IPS DF 4.7 (cell line): Measurements from ENCODE around the gene MPP2.
"Not testable (repeated sequence)": the region's sequence is repeated elsewhere in the genome, so short reads cannot be mapped to it uniquely, and the experiment has no call there.

ENCODE experiments used
- DNase-seq: peaks from one replicate; pipeline ENCODE4 v3.0.0-alpha.2; 2013; ENCODE audit warnings: low spot score; ENCODE audit errors: extremely low read depth

Gene MPP2

GRCh38 chr17:43877451-43878155 is 29.7 kb downstream of the MPP2 start:
- DNase-seq, result no peak

- no peak for DNase-seq
Observed at GRCh38 chr17:43877031-43877430, 30.3 kb downstream of the MPP2 start.

- no peak for DNase-seq
Observed at GRCh38 chr17:43875476-43876147, 31.7 kb downstream of the MPP2 start.

- no peak for DNase-seq
Observed at GRCh38 chr17:43874293-43874692, 33.0 kb downstream of the MPP2 start.

GRCh38 chr17:43873815-43874214 is 33.5 kb downstream of the MPP2 start:
- no peak for DNase-seq

- DNase-seq, result no peak
Observed at GRCh38 chr17:43873091-43873490, 34.2 kb downstream of the MPP2 start.

GRCh38 chr17:43871946-43872690 is 35.2 kb downstream of the MPP2 start:
- no peak for DNase-seq

- DNase-seq, result not testable (repeated sequence)
Observed at GRCh38 chr17:43869031-43869430, 38.3 kb downstream of the MPP2 start.

GRCh38 chr17:43868226-43868994 is 38.9 kb downstream of the MPP2 start:
- no peak for DNase-seq

- DNase-seq, result no peak
Observed at GRCh38 chr17:43864161-43864984, 43.0 kb downstream of the MPP2 start.

- no peak for DNase-seq
Observed at GRCh38 chr17:43861960-43862359, 45.4 kb downstream of the MPP2 start.

- no peak for DNase-seq
Observed at GRCh38 chr17:43860927-43861622, 46.3 kb downstream of the MPP2 start.

- DNase-seq, result no peak
Observed at GRCh38 chr17:43860077-43860725, 47.1 kb downstream of the MPP2 start.

GRCh38 chr17:43857957-43858600 is 49.3 kb downstream of the MPP2 start:
- no peak for DNase-seq

- no peak for DNase-seq
Observed at GRCh38 chr17:43857141-43857540, 50.2 kb downstream of the MPP2 start.

- no peak for DNase-seq
Observed at GRCh38 chr17:43856141-43856540, 51.2 kb downstream of the MPP2 start.

GRCh38 chr17:43855061-43855460 is 52.3 kb downstream of the MPP2 start:
- DNase-seq, result no peak

GRCh38 chr17:43854498-43854897 is 52.8 kb downstream of the MPP2 start:
- no peak for DNase-seq

- no peak for DNase-seq
Observed at GRCh38 chr17:43853546-43853945, 53.8 kb downstream of the MPP2 start.
